GM19240 (cell line): Measurements from ENCODE around the gene ONECUT1.
"Not testable (repeated sequence)": the region's sequence is repeated elsewhere in the genome, so short reads cannot be mapped to it uniquely, and the experiment has no call there.

Experiments used
- DNase-seq: peaks from one replicate; pipeline ENCODE4 v3.0.0; 2011; ENCODE audit warnings: low spot score; ENCODE audit not compliant: insufficient read length

ONECUT1 gene

DNA sequence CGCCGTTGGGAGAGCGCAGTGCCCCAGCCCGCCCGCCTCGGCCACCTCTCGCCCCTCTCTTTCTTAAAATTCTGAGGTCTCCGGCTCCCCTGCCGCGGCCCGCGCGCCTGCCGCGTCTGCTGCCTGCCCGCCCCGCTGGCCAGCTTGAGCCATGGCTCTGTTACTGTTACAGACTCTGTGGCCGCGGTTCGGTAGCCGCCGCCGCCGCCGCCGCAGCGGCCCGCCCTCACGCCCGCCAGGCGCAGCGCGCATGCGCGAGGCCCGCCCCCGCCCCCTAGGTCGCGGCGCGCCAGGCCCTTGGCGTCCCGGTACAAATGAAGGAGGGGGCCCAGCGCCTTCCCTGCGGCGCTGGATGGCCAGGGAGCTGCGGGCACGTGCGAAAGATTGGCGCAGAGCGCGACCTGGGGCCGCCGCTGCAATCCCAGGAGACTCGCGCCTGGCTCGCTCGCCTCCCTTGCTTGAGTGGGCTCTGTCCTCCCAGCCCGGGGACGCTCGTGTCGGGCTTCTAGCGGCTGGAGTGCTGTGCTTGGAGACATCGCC, at the start of gene ONECUT1:
Gene ONECUT1, minus strand, starts transcription at position 168 of the 540 bp plus-strand sequence. CDS start 452 bp downstream, outside the sequence.
- no peak for DNase-seq

DNA sequence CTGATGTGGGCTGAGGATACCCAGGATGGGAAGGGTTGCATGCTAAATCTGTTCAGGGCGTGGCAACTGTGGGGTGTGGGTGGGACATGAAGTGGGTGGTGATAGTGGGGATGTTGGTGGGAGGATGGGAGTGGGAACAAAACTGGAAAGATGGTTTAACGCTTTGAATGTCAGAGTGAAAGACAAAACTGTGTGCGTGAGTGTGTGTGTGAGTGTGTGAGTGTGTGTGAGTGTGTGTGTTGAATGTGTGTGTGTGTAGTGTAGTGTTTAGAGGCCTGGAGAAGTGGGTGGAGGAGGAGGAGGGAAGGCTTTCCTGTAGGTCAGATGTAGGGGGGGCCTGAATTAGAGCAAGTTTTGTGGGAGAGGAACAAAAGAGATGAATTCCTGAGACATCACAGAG, 44.2 kb upstream of the ONECUT1 start:
- no peak for DNase-seq

DNA sequence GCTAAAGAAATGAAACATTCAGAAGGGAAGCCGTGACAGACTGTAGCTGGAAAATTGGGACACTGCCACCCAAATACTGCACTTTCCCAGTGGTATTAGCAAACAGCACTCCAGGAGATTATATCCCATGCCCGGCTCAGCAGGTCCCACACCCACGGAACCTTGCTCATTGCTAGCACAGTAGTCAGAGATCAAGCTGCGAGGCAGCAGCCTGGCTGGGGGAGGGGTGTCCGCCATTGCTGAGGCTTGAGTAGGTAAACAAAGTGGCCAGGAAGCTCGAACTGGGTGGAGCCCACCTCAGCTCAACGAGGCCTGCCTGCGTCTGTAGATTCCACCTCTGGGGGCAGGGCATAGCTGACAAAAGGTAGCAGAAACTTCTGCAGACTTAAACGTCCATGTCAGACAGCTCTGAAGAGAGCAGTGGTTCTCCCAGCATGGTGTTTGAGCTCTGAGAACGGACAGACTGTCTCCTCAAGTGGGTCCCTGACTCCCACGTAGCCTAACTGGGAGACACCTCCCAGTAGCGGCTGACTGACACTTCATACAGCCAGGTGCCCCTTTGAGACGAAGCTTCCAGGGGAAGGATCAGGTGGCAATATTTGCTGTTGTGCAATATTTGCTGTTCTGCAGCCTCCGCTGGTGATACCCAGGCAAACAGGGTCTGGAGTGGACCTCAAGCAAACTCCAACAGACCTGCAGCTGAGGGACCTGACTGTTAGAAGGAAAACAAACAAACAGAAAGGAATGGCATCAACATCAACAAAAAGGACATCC, 34.2 kb upstream of the ONECUT1 start:
- DNase-seq = not testable (repeated sequence)

DNA sequence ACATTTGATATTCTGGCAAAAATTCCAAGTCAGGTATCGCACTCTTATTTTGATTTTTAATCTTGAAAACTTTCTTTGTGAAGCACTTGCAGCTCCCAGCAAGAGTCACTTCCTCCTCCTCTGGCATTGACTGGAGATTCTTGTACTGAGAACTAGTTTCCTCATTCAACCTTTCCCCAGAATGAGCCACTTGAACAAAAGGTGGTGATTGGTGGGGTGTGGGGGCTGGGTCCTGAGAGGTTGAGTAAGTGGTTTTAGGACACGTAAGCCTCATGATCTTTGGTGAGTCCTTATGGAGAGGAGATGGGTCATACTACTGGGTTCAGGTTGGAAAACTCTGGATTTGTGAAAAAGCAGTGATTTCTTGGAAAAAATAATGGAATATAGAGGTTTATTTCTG, 32.3 kb upstream of the ONECUT1 start:
- no peak for DNase-seq

DNA sequence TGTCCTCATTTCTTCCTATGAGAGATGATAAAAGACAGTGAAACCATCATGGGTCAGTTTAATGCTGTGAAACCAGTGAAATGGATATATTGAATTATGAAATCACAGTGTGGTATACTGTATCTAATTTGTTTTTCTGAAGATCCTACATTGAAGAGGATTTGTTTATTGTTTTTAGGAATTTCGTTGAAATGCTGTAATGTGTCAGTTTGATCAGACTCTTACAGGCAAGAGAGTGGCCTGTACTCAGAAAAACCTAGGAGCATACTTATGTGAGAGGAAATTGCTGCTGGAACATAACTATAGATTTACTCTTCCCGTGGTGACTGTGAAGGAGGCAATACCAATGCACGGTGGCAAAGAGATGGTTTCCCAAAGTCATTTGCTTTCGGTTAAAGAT, 29.1 kb upstream of the ONECUT1 start:
- DNase-seq = no peak

DNA sequence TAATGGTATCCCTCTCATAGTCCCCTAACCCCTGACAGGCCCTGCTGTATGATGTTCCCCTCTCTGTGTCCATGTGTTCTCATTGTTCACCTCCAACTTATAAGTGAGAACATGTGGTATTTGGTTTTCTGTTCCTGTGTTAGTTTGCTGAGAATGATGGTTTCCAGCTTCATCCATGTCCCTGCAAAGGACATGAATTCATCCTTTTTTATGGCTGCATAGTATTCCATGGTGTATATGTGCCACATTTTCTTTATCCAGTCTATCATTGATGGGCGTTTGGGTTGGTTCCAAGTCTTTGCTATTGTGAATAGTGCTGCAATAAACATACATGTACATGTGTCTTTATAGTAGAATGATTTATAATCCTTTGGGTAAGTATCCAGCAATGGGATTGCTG, 25.8 kb upstream of the ONECUT1 start:
- DNase-seq = not testable (repeated sequence)

DNA sequence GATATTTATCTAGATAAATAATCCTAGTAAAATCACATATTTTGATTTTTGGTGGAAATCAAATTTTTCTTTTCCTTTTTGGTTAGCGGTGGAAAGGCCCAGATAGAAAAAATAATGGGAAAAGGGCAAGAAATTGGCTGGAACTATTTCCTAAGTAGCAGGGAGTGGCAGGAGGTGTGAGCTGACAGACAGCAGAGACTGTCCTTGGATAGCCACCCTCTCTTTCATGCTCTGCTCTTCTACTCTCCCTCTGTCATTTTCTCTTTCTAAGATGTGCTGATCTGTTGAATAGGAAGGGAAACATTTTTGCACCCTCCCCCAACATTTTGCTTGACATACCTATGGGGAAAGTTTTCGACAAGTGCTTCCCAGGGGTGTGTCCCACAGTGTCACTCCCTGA, 18.9 kb upstream of the ONECUT1 start:
- DNase-seq = no peak

DNA sequence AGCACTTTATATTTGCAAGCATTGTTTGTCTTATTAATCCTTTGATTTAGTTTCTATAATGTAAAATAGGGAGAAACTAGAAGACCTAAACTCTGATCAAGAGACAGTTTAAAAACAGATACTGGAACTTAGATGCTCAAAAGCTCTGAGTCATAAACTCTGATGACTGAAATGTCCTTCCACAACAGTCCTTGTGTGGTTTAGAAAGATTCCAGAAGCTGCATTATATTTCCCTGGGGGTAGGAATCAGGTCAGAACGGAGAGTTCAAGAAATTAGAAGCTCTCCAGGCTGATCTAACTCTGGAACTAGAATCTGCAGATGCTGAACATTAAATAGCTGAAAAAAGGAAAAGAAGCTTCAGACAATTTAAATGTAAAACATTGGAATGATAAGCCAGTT, 18.3 kb upstream of the ONECUT1 start:
- DNase-seq = no peak

DNA sequence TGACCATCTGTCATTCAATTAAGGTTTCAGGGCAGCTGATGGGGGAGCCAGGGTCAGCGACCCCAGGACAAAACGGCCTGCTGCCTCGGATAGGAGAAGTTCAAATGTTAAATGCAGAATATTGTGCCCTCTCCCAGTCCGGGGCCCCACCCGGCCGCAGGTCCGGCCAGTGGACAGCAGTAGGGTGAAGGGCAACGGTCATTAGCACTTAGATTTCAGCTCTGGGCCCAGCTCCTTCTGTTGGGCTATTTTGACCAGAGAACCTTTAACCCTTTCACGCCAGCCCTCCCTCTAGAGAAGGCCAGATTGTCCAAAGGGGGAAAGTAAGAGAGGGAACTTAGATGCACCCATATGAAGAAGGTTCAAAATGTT, 16.1 kb upstream of the ONECUT1 start:
- DNase-seq = no peak

DNA sequence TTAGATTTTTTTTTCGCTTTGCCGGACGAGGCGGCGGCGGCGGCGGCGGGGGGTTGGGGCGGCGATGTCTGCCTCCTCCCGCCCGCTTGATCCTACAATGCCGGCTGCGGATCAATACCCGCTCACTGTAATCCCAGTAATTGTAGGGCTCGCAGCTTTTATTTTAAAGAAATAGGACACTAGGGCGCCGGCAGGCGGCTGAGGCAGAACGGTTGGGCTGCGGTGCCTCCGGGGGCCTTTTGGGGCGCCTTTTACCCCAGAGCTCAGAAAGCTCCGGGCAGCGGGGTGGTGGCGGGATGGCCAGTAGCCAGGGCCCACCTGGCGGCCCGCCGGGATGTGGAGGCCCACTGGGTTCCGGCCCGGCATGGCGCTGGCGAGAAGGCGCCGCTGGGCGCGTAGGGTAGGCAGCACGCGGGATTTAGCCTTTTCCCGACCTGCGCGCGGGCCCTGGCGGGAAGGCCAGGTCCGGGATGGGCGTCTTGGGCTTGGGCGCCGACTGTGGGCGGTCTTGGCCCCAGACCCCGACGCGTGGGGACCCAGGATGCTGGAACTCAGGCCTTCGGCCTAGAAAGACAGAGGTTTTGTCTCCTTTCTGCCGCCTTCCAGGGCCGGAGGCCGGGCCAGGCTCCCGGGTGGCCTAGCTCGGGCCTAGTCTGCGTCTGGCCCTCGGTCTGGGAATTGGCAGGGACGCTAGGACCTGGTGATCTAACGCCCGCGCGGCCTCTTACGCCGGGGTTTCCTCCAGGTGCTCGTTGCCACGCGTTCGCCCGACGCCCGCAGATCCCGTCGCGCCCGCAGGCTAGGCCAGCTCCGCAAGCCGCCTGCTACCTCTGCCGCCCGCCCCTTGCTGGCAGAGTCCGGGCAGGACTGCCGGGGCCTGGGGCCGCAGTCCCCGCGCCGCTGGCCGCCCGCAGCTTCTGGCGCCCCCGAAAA, 15.5 kb upstream of the ONECUT1 start:
- DNase-seq = no peak

DNA sequence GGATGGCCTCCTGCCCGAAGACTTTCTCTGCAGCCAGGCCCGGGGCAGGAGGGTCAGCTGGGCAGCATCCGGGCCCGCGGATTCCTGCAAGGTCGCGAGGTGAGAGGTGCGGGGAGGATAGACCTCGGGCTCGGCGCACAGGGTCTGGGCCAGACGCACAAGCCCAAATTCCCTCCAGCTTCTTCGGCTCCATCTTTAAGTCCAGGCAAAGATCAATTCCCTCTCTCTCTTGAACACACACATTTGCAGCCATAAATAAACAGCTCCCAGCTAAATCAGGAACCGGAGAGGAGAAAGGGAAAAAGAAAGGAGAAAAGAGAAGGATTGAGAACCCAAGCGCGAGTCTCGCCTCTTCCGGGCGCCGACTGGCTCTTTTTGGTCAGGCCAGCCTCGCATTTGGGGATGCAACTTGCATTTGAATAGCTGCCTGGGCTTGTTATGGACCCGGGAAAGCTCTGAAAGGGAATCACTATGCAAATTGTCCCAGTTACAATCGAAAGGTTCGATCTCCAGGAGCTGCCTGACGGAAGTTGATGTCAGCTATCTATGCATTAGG, 14.5 kb upstream of the ONECUT1 start:
- DNase-seq = no peak

DNA sequence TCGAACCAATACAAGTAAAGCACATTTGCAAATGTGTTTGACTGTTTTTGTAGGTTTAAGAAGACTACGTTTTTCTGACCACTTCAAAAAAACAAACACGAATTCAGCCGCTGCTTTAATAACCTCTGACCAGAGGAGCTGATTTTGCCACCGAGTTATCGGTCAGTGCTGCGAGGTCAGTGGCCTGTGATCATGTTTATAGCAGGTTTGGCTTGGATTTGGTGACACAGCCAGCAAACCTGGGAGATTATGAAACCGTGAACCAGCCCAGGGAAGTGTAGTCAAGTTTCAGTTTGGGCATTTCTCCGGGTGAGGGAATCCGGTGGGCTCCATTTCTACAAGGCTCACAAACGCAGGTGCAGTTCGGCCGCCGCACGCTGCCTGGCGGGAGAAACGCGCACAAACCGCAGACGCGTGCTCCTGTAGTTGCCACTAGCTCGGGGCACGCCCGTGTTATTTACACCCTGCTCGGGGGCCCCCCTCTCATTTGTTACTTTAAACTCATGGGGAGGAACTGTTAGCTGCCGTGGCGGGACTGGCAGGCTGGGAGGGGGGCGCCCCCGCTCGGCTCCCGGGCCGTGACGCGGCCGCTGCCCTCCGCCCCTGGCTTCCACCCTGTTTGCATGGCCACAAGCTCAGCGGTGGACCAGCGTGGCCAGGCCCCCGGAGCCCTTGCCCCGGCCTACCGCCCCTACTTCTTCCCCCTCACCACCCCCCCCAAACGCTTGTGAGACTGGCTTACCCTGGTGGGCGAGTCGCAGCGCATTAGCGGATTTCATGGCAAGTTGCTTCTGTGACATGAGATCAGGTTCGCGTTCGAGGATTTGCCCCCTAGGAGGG, 13.6 kb upstream of the ONECUT1 start:
- DNase-seq = no peak

DNA sequence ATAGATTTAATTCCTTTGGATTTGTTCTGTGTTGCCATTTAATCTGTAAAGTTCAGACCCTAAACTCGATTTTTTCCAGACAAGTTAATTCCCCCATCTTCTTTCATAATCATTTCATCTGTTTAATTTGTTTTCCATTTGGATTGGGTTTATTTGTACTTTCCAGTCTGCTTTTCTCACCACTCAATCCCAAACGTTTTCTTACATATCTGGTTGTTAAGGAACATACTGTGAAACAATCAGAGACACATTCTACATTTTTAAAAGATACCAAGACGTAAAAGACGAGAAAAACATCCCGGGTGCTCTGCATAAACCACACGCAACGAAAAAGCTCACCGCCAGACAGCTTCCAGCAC, 13.0 kb upstream of the ONECUT1 start:
- no peak for DNase-seq

DNA sequence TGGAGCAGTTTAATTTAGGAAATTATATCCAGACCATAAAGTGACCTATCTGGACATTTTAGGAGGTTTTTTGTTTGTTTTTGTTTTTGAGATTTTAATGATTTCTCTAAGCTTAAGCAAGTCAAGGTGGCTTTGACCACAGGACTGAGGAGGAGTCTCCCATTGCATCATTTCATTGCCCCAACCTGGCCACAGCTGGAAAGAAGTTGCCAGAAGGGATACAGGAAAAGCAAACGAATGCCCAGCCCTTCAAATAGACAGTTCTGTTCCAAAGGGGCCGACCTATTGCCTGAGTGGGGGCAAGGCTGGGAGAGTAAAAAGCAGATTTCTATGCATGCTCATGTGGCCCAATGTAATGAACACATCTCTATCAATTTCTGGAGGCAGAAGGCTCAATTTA, 12.0 kb upstream of the ONECUT1 start:
- DNase-seq = no peak

DNA sequence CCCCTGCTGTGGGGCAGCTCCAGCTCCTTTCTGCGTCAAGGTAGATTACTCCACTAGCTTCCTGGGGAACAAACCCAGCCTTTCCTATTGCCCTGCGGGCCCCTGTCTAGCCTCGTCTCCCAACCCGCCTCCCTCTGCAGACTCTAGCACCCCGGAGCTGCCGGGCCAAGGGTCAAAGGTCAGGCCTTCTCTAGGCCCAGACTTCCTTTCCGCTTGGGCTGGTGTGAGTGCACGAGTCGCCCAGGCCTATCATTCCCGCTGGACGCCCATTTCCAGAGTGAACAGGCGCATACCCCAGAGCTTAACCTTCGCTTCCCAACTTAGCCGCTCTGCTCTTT, 11.6 kb upstream of the ONECUT1 start:
- DNase-seq = no peak

DNA sequence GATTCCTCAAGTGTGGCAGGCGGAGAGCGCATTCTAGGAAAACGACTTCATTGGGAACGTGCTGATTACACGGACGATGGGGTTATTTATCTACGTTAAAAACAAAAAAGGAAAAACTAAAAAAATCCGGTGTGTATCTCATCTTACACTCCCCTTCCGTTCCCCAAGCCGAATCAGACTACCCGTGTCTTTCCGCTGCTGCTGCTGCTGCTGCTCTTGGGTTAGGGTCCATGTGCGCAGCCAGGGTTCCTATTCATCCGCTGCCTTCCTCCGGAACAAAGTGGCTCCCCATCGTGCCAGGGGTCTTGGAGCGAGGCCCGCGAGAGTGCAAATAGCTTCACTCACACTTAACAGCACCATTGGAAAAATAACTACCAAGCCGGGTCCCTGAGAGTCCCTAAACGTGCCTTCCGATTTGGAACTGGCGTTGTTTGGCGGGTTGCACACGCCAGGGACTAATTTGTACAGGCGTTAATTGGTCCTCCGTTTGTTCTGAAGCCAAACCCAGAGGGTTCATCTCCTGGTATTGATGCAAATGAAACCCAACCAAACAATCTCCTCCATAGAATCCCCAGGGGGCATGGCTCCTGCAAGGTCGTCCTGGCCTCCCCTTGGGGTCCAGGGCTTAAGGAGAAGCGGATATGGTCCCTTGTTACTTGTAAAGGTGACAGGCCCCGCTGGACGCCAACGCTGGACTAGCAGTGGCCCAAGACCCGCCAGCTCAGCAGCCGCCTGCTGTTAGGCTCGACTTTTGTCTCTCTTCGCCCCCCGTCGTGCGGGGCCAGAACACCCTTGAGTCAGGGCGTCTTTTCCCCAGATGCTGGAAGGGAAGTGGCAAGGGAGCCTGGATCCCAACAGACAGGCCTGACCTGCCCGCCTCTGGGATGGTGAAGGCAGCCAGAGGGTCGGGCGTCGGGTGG, 11.0 kb upstream of the ONECUT1 start:
- no peak for DNase-seq

DNA sequence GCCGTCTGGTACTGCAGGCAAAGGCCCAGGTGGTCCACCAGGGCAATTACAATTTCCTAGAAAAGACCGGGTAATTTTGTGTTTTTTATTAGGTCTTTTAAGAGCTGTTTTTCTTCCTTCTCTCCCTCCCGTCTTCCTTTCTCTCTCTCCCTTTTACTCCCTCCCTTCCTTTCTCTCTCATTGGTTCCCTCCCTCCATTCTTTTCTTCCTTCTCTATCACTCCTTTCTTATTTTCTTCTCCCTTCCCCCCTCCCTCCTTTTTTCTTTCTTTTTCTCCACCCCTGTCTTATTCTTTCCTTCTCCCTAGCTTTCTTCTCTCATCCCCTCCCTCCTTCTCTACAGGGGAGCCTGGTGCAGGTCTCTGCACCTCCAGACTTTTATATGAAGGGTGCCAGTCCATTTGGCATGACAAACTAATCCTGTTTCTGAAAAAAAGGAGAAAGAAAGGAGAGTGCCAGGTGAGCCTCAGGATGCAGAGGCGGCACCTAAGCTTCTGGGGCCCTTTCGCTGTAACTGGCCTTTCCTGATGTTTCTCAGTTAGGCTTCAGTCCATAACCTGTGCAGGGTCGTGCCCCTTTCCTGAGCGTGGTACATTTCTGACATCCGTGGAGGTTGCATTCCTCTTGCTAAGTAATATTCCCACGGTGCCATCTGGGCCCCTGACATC, 9.1 kb upstream of the ONECUT1 start:
- no peak for DNase-seq

DNA sequence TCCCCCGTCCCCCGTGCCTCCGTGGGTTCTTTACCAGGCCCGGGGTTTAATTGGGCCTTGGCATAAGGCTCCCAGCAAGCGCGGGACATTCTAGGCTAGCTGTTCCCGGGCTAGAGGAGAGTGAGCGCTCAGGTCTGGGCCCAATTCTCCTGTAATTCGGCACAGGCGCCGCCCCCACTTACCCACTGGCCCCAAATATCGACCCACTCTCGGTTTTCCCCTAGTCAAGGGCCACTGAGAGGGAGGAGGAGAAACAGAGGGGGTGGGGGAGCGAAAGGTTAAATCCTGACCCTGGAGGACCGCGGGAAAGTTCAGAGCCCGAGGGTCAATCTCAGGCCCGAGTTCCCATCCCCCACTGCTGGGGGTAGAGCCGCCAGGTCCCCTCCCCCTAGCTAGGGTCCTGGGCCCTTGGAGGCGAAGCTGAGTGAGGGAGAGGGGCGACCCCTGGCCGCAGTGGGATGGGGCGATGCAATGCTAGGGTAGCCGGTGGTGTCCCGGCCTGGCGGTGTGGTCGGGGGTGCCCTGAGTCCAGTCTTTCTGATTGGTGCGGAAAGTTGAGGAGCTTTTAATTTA, 8.5 kb upstream of the ONECUT1 start:
- no peak for DNase-seq
